HG02870 (cell line): ENCODE measurements around the gene AUTS2.
A peak's percentile ranks its signal among the peaks of the same experiment; 100 is the strongest.

Source experiments
- ATAC-seq: cut with Tn5 transposase; IDR thresholded peaks from one replicate; pipeline ENCODE4 v1.9.1; 2021; ENCODE audit warnings: mild to moderate bottlenecking, moderate library complexity; ENCODE audit not compliant: unreplicated experiment

AUTS2 gene

DNA sequence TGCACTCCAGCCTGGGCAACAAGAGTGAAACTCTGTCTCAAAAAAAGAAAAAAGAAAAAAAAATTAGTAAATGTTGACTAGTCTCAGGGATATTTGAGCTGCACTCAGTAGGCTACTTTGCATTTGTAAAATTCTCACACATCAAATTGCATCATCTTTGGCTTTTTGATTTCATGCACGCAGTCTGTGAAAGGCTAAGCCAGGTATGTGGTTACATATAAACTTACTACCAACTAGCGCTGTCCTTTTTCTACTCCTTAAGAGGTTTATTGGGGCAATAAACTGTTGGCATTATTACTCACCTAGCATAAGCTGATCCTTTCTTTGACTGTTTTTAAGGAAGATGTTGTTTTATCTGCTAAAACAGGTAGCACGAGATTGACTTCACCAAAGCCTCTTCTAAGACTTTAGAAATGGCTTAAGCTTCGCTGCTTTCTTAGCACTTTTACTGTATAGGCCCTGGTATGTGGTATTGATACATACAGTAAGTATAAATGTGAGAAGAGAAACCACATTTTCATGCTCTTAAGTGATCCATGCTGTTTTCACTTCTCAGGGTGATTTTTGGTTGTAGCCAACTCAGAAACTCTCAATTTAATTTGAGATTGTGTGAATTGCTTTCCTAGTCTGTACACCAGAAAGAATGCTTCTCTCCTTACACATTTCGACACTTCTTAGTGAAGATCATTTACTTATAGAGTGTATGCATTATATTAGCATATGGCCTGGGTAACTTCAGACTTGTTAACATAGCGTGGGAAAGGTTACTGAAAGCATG, 323.9 kb downstream of the AUTS2 start:
- ATAC-seq = peak; percentile 90

DNA sequence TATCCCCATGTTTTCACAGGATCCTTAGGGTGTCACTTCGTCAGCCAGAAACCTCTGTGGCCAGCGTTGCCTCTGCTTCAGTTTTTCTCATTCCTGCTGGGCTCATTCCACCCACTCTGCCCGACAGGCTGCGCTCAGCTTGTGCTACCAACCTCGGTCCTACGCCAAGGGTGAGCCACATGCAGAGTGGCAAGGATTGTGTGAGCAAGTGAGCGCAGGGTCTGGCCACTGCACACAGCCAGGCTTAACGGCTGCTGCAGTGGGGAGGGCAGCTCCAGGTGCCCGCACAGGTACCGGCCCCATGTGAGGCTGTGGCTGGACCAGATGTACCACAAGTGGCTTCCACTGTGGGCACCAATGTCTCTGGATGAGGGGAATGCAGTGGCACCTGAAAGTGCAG, 329.2 kb downstream of the AUTS2 start:
- no peak for ATAC-seq

DNA sequence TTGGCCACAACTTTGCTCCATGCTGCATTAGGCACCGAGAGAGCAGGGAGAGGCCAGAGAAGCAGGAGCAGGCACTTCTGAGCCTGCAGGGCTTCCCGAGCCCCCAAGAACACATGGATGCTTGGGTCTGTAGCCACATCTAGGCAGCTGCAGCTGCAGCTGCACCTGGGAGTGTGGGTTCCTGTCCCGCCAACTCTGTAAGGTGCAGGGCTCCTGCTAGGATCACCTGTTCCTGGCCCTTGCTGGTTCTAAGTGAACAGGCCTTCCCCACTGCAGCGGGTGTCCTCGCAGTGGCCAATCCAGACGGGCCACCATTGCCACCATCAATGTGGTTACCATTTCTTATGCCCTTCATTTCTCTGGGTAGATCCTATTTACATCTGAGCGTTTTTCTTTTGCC, 330.3 kb downstream of the AUTS2 start:
- ATAC-seq = no peak

DNA sequence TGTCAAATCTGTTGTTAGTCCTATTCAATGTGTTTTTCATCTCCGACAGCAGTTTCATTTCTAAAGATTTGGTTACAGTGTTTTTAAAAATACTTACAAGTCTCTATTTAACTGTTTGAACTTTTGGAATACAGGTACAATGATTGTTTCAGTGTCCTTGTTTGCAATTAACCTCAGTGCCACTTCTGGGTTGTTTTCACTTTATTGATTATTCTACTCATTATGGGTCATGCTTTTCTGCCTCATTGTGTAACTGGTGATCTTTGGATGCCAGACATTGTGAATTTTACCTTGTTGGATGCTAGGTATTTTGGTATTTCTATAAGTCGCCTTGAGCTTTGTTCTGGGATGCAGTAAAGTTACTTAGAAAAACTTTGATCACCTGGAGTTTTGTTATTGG, 331.3 kb downstream of the AUTS2 start:
- no peak for ATAC-seq

DNA sequence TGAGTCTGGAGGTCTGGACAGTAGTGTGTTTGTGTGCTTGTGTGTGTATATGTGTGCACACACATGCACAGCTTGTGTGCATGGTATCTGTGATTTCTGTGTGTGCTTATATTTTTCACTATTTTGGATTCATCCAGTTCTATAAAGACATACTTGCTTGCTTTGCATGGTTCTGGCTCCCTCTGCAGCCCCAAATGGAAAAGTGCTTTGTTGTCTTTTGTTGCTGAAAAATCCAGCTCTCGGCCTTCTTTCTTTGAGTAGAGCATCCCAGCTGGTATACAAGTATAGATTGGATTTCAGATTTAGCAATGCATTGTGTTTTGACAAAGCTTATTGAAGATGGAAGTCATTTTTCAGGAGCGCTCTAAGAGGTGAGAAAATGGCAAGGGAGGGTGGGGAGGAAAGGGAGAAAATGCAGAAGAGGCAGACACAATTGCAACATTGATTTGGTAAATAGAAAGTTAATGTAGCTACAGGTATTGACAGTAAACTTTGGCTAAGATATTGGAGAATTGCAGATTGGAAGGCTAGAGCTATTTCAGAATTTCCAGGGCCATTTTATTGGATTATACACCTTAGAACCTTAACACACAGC, 333.9 kb downstream of the AUTS2 start:
- no peak for ATAC-seq

DNA sequence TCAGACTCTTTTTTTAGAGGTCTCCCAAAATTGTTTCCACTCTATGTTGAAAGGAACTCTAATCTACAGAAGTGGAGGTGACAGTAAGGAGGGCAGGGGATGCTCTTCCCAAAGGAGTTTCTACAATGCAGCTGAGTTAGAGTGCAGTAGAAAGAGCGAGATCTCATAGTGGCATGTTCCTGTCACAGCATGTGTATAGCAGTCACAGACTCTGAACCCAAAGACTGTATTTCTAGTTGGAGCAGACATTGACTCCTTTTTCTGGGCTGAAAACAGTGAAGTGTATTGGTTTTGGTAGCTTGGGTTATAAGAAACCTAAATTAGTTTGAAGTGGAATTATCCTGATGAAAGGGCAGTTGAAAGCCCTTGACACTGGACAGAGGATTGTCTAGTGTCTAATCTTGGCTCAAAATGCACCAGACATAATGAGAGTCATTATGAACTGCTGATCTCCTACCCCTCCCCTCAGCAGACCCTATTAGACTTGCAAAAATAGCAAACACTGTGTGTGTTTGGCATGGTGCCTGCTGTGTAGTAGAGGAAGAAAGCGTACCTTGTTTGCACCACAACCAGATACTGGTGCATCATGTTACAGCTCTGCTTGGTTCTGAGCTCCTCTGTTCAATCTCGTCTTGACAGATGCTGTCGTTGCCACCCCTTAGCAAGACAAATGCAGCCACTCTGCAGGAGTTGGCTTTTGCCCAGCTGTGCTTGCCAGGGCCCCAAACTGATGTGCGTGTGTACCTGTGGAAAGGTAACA, 336.0 kb downstream of the AUTS2 start:
- no peak for ATAC-seq

DNA sequence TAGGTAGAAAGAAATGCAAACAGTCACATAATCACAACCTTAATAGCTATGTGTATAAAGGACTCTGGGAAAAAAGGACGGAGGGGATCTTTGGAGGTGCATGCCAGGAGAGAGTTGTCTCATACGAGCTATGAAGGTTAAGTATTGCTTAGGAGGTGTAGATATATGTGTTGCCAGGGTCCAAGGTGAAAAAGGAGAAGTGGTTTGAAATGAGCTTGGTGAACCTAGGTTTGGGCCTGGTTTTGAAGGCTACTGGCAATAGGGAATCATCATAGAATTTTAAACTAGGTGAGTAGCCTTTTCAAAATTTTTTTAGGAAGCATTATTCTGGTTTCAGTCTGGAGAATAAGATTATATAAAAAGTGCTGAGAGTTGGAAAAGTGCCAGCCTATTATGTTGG, 336.8 kb downstream of the AUTS2 start:
- ATAC-seq = no peak

DNA sequence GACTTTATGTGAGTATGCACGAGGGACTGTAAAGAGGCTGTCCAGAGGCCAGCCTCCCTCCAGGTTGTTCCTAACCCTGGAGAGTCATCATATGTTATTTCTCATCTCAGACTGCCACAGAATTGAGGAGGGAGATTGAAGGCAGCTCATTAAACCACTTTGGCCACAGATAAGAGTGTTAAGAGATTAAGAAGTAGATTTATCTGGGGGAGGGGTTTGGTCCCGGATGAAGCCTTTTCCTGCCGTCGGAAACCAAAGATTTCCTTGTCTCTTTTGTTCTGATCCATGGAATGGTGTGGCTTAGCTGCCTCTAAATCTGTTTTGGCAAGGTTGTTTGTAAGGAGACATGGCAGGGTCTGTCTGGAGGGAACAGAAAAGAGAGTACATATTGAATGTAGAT, 338.8 kb downstream of the AUTS2 start:
- ATAC-seq = no peak

DNA sequence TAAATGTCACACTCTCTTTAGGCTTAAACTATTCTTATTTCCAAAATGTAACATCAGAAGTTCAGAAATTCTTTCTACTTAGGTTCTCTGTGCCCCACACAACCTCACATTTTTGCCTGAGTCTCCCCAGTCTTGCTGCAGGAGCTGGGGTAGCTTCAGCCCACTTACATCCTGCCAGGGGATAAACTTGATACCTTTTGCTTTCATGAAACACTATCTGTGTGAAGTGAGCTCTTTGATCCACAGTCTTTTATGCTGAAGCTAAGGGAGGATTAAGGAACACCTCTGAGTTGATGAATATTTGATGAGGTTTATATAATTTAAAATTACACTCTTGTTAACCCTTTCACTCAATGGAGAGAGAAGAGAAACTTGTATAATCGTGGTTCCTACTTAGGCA, 341.0 kb downstream of the AUTS2 start:
- no peak for ATAC-seq

DNA sequence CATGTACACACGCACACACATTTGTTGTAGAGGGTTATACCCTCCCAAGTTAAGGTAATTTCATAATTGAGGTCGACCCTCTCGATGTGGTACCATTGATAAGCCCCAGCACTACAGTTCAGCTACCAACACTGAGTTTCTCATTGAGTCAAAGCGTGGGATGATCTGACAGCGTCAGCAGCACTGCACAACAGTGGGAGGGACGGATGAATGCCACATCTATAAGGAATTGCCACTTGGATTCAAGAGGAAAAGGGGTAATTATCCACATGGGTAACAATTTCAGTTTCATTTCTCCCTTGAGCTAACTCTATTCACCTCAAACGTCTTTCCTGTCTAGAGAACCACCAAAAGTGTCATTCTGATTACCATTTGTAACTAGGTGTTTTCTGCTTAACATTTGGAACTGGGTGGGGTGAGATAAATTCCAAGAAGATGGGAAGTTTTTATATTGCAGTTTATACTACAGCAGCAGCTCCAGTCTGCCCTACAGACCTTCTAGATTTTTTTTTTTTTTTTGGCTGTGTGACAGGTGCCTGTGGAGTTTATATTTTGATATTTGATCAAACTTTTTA, 342.9 kb downstream of the AUTS2 start:
- no peak for ATAC-seq

DNA sequence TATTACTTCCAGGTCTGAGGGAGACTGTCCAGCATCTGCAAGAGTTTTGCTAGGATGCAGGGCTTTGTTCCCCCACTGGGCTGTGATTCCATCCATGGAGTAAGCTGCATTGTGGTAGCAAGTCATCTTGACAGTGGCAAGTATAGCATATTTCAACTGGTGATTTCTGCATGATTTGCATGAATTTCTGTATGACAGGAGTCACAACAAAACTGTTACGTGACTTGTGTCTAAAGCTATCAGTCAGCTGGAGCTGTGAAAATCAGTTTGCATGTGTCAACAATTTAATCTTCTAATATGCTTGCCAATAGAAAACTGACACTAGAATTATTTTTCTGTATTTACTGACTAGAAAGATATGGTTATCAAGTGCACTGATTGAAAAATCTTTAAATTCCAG, 344.3 kb downstream of the AUTS2 start:
- no peak for ATAC-seq

DNA sequence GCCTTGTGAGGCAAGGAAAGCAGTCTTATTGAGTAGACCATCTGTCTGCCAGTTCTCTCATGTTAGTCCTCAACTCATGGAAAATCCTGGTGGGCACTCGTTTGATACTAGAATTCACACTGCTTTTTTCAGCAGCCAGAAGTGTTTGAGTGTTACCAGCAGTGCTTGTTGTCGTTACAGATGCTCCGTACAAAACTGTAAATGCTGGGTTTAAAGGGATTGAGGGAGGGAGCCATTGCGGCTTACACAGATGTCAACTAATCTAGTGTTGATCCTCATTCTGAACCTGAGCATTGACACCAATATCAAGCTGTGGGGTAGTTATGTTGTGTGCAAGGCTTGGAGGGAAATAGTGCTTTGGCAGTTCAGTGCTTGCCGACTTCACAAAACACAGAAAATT, 348.6 kb downstream of the AUTS2 start:
- no peak for ATAC-seq

DNA sequence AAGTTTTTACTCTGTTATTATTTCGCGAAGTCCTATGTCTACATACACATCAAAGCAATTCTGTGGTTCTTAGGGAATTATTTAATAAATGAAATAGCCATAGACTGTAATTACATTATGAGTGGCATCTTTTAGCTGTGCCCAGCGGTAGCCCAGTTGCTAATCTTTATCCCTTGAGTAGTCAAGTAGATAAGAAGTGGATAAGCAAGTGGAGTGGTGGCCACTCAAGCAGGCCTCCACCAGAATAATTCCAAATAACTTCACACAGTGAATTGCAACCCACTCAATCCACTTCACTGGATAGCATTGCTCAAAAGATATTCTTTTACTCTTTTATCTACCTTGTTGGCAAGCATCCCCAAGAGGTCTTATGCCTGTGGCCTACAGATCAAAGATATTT, 349.7 kb downstream of the AUTS2 start:
- no peak for ATAC-seq

DNA sequence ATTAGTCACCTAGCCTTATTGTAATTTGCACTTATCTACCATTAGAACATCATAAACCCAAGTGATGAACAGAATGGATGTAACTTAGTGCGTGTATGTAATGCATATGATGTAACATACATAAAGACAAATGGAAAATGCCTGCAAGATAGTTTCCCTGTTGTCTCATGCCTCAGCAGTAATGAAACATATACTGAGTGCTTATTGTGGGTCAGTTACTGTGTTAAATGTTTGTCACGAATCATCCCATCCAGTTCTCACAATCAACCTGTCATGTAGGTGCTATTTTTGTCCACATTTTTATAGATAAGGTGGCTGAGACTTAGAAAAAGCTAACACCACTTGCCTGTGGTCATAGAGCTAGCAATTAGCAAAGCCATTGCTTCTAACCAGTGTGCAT, 350.8 kb downstream of the AUTS2 start:
- no peak for ATAC-seq

DNA sequence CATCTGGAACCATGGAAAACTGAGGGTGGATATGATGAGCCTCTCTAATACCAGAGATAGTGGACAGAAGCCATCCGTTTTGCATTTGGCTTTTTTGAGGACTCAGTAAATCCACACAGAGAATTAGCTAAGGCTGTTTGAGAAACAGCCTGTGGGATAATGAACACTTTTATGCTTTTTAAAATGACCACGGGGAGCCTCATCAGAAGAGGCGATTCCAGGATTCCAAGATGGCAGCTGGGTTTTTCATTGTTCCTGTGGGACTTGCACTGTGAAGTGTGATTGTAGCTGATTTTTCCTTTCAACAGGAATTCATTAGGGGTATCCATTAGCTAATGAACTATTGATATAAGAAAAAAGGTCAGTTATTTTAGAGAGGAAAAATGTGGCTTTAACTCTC, 353.2 kb downstream of the AUTS2 start:
- ATAC-seq = no peak

DNA sequence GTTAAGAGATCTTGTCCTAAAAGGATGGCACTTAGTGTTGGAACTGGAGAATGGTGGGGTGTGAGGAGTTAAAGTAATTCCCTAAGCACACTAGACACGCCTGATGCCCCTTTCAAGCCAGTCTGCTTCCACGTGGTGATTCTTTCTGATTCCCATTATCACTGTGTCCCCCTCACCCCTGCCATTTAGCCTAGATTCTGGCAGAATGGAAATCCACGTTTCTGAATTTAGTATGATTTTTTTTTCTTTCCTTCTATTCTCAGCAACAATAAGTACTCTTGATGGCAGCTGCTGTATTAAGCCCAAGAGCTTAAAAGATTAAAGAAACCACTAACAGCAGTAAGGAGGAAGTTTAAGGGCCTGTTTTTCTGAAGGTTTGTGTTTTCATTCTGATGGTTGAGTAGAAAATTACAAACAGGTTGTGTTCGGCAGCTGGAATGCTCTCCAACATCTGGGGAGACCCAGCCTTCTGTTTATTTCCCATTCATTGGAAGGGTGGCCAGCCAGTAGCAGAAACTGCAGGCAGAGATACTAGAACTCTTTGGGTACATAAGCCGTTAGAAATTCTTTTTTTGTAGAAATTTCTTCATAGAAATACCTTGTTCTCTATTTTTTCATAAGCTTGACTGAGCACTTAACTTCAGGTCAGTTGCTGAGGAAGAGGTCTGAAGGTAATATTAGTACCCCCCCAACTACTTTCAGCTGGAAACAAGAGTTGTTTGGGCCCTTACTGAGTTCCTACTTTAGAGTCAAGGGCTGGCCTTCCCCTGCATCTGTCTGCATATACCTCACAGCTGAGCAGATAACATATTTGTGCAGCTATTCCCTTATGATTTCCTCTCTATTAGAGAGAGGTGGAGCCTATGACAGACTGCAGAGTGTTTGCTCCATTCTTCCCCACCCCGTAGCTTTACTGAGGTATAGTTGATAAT, 355.1 kb downstream of the AUTS2 start:
- ATAC-seq = peak; percentile 50

DNA sequence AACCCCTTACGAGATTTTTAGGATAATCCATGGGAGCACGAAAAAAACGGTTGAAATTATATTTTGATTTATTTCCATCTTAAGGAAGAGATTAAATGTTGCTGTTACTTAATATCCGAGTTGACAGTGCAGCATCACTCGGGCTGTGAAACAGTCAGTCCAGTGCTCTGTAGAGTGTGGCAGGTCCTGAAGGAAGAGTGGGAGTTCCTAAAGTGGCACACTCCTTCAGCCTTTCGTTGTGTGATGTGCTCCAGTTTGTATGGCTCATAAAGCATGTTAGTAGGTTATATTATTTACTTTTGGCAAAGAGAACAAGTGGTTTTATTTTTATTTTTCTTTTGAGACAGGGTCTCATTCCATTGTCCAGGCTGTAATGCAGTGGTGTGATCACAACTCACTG, 358.3 kb downstream of the AUTS2 start:
- no peak for ATAC-seq

DNA sequence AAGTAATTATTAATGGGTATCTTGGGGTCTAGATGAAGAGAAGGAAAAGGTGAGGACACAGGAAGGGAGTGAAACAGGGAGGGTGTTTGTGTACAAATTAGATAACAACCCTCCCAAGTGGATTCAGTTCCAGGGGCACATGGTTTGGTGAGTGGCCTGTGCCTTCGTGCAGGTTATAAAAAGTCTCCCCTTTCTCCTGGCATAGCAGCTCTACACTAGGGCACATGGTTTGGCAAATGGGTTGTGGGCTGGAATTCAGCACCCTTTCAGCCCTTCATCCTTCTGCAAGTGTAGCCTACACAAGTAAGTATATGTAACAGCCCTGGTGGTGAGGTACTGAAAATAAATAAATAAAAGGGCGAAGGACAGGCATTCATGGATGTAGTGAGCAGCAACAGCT, 359.4 kb downstream of the AUTS2 start:
- ATAC-seq = no peak

DNA sequence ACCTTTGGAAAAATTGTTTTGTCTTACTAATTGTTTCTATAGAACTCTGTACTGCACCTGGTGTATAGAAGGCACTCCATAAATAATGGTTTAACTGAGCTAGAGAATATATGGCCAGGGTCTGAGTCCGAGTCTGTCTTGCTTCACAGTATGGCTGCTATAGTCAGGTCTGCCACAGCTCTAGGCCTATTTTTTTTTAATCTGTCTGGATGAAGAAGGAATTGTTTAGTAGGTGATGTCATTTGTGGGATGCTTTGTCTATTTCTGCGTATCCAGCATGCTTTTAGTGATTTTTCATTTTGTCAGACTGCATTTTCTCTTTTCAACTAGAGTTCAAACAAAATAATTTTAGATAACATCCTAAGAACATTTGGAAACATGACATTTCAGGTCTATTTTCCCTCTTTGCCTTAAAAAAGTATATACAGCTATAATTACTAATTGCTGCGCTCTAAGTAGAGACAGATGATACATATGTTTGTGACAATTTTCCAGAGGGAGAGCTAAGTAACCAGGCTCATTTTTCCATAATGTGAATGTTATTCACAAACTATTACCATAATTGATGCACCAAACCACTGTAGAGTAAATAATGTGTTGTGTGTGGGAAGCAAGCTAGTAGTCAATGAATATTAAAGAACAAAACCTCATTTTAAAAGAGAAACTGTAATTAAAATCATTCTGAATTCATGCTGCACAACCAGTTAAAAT, 361.7 kb downstream of the AUTS2 start:
- ATAC-seq = no peak

DNA sequence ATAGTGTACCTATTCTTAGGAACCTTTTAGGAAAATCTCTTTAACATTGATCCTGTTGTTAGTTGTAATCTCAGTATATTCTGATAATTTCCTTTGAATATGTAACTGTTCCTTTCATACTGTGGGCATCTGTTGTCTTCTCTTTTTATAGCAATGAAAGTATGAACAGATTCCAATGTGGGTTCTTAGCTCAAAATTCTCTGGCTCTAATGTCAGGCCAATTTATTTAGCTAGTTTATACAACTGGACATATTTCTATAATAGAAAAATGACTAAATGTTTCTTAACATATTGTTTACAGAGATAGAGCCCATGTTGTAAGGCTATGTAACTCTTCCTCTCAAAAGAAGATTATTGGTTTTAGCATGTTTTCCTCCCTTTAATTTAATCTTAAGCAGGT, 363.2 kb downstream of the AUTS2 start:
- no peak for ATAC-seq
